Measurements from ENCODE around the gene MT1HL1. TPM values are rescaled to one million over a fixed set of nuclear protein-coding genes. Genes with fewer than 3 reads are reported as not detected.

The MT1HL1 gene
- total and polyA plus RNA-seq, 8 donors = not detected

- H3K27ac ChIP-seq = no peak overlapping the region
- peak; percentile 95 for ATAC-seq
- intact Hi-C loops (cut with DNase I) = no loop called here
Observed at GRCh38 chr1:237032029-237032428, 27.8 kb upstream of the MT1HL1 start.

GRCh38 chr1:237031480-237031879 lies 27.2 kb upstream of the MT1HL1 start:
- no peak overlapping the region for H3K27ac ChIP-seq
- H3K36me3 ChIP-seq = no peaks in the 10 kb centered on the region
- DNase-seq = no peak
- intact Hi-C loops (cut with DNase I) = no loop called here
- H3K4me1 ChIP-seq = no peaks in the 10 kb centered on the region
- peak; percentile 61 for ATAC-seq
- no peak for TF ChIP-seq CTCF (IDR thresholded peaks at IDR 0.05)
- H3K9me3 ChIP-seq = no peaks in the 10 kb centered on the region
- no peaks in the 10 kb centered on the region for H3K27me3 ChIP-seq
- no peak overlapping the region for H3K4me3 ChIP-seq

More at GRCh38 chr1:237032029-237032428, 27.8 kb upstream of the MT1HL1 start:
- DNase-seq = no peak
- Histone ChIP-seq H3K27me3 (no peaks in the 10 kb centered on the region), H3K4me1 (no peaks in the 10 kb centered on the region), H3K9me3 (no peaks in the 10 kb centered on the region), H3K36me3 (no peaks in the 10 kb centered on the region), H3K4me3 (no peak overlapping the region)
- no peak for TF ChIP-seq CTCF (IDR thresholded peaks at IDR 0.05)

GRCh38 chr1:237029850-237030535 lies 25.8 kb upstream of the MT1HL1 start:
- no peak for DNase-seq
- no peak for TF ChIP-seq CTCF (IDR thresholded peaks at IDR 0.05)
- intact Hi-C loops (cut with DNase I) = no loop called here

GRCh38 chr1:237029240-237029639 lies 25.0 kb upstream of the MT1HL1 start:
- Histone ChIP-seq H3K36me3 (no peaks in the 10 kb centered on the region), H3K4me3 (no peak overlapping the region), H3K9me3 (peaks cover 0 to 4% of the 10 kb centered on the region in 2 donors), H3K4me1 (no peaks in the 10 kb centered on the region), H3K27ac (no peak overlapping the region), H3K27me3 (no peaks in the 10 kb centered on the region)
- ATAC-seq (no peak), DNase-seq (no peak)
- no peak for TF ChIP-seq CTCF (IDR thresholded peaks at IDR 0.05)
- intact Hi-C loops (cut with DNase I) = no loop called here

More at GRCh38 chr1:237029850-237030535, 25.8 kb upstream of the MT1HL1 start:
- Histone ChIP-seq H3K9me3 (peaks cover 0 to 4% of the 10 kb centered on the region in 2 donors), H3K36me3 (no peaks in the 10 kb centered on the region), H3K4me1 (no peaks in the 10 kb centered on the region), H3K4me3 (no peak overlapping the region), H3K27ac (no peak overlapping the region), H3K27me3 (no peaks in the 10 kb centered on the region)
- ATAC-seq = no peak

- Histone ChIP-seq H3K36me3 (no peaks in the 10 kb centered on the region), H3K9me3 (peaks cover 0 to 4% of the 10 kb centered on the region in 2 donors), H3K27me3 (no peaks in the 10 kb centered on the region), H3K27ac (no peak overlapping the region), H3K4me1 (no peaks in the 10 kb centered on the region), H3K4me3 (no peak overlapping the region)
- DNase-seq = no peak
- no peak for TF ChIP-seq CTCF (IDR thresholded peaks at IDR 0.05)
- intact Hi-C loops (cut with DNase I) = no loop called here
- no peak for ATAC-seq
Observed at GRCh38 chr1:237025358-237026074, 21.3 kb upstream of the MT1HL1 start.

Measured in left lung (tissue), 10 donors.